Cardiac septum (tissue), 1 donor: ENCODE results near the gene ODF2L. TPM values are rescaled to one million over a fixed set of nuclear protein-coding genes. Genes with fewer than 3 reads are reported as not detected.

ENCODE experiments used
- DNase-seq: peaks from one replicate; pipeline ENCODE4 v3.0.0-alpha.2; 2020; ENCODE audit warnings: low spot score
- intact Hi-C: fragments of 100-400 bp; cut with DNase I; formaldehyde crosslinking; loops from one replicate; pipeline ENCODE4 v1.14.0; 2022
- microRNA-seq: library from miRNA; unstranded; fragments of <30 nt; microRNA quantifications from one replicate; pipeline ENCODE4 v1.2.0, GENCODE V29; 2020
- total RNA-seq: library from RNA; stranded (reverse); fragmentation: NEBNext Ultra II Directional; extraction: Animal tissue kit (Norgen Biotek cat#: 25700); gene quantifications from one replicate; pipeline ENCODE4 v1.2.1, GENCODE V29; 2021
- donor health status: DM: no; HTN: no; CAD: no.

Gene ODF2L
- total RNA-seq, 1 donor from 2014 or later: 12.1 TPM

GRCh38 chr1:86335916-86336315, 60.2 kb downstream of the ODF2L start:
- intact Hi-C loops: no loop called here
- no peak for DNase-seq

GRCh38 chr1:86325264-86325663, 70.9 kb downstream of the ODF2L start:
- intact Hi-C loops: no loop called here
- DNase-seq: no peak

- DNase-seq: no peak
- intact Hi-C loops: no loop called here
Observed at GRCh38 chr1:86324130-86324822, 71.8 kb downstream of the ODF2L start.

GRCh38 chr1:86322241-86322640, 73.9 kb downstream of the ODF2L start:
- DNase-seq: no peak
- intact Hi-C loops: no loop called here

GRCh38 chr1:86318436-86318835, 77.7 kb downstream of the ODF2L start:
- intact Hi-C loops: no loop called here
- DNase-seq: no peak

- intact Hi-C loops: no loop called here
- no peak for DNase-seq
Observed at GRCh38 chr1:86317926-86318325, 78.2 kb downstream of the ODF2L start.

- DNase-seq: no peak
- intact Hi-C loops: no loop called here
Observed at GRCh38 chr1:86305731-86306130, 90.4 kb downstream of the ODF2L start.

- DNase-seq: no peak
- intact Hi-C loops: no loop called here
Observed at GRCh38 chr1:86303041-86303690, 93.0 kb downstream of the ODF2L start.

Small RNA genes lying within 50 kb of the gene (microRNA-seq; reads per million reads assigned to microRNA genes)
- gene MIR7856: not detected

Other genes starting within 250 kb of the ODF2L start
- gene COL24A1, start 239.6 kb downstream of the ODF2L start, total RNA-seq: 1.3 TPM
- not detected for gene CLCA2, start 27.8 kb upstream of the ODF2L start, total RNA-seq
- gene CLCA1, start 72.6 kb upstream of the ODF2L start, total RNA-seq: not detected
- 0.13 TPM for gene CLCA4, start 150.8 kb upstream of the ODF2L start, total RNA-seq